A549 (cell line): ENCODE data around the gene TSC22D3. TPM values are rescaled to one million over a fixed set of nuclear protein-coding genes. Genes with fewer than 3 reads are reported as not detected.

Experiments
- ATAC-seq, 2 experiments: fragments of 200-7000 bp in 1 of 2; fragments of >200 bp in 1 of 2; cut with Nextera tagmentation in 1 of 2; cut with Tn5 transposase in 1 of 2; 3 replicates each; pipeline versions ENCODE4 v1.8.0 to v1.9.1; 2018 to 2020; ENCODE audit warnings: mild to moderate bottlenecking in 1 of 2, moderate library complexity in 1 of 2
- CTCF ChIA-PET: fragments of 300-600 bp; sonication (Branson Sonifier 250); formaldehyde crosslinking; extraction: SDS; loops from one replicate; lab custom pipeline; 2021; ENCODE audit warnings: antibody characterized with exemption, inconsistent platforms; lab: Yijun Ruan, JAX
- POLR2A ChIA-PET: fragments of 350-600 bp; formaldehyde crosslinking; extraction: SDS; loops from one replicate; lab custom pipeline; 2021; ENCODE audit warnings: antibody characterized with exemption, inconsistent platforms; lab: Yijun Ruan, JAX
- DNase-seq, 2 experiments: peaks; one replicate each; pipeline versions ENCODE4 v3.0.0 to v3.0.0-alpha.2; 2011 to 2016; ENCODE audit warnings: low read depth in 1 of 2, low spot score in 1 of 2
- FAIRE-seq: peaks from 2 replicates; lab custom pipeline; 2011; peaks lifted over from hg19 to GRCh38; lab: Jason Lieb, UNC
- H3K27ac ChIP-seq, 2 experiments: fragments of >200 bp; sonication (Bioruptor Twin); formaldehyde crosslinking; 3 replicates each; pipeline ENCODE4 v1.5.1; 2016 to 2017
- H3K4me1 ChIP-seq: fragments of >200 bp; sonication (Bioruptor Twin); formaldehyde crosslinking; 3 replicates; pipeline ENCODE4 v1.6.1; 2016
- H3K4me2 ChIP-seq: fragments of >200 bp; sonication (Bioruptor Twin); formaldehyde crosslinking; 3 replicates; pipeline ENCODE4 v1.6.1; 2016
- H3K4me3 ChIP-seq: fragments of >200 bp; sonication (Bioruptor Twin); formaldehyde crosslinking; 3 replicates; pipeline ENCODE4 v1.5.1; 2016
- H3K9me3 ChIP-seq: fragments of >200 bp; sonication (Bioruptor Twin); formaldehyde crosslinking; 3 replicates; pipeline ENCODE4 v1.6.1; 2016
- BCL3 ChIP-seq: fragments of >200 bp; sonication (Bioruptor Twin); formaldehyde crosslinking; IDR thresholded peaks from 3 replicates; pipeline ENCODE4 v1.6.1; 2016
- CEBPB ChIP-seq, 2 experiments: fragments of >200 bp in 1 of 2; sonication (Bioruptor Twin) in 1 of 2; formaldehyde crosslinking in 1 of 2; IDR thresholded peaks; 2 replicates each; pipeline ENCODE4 v1.6.1; 2012 to 2016
- CHD2 ChIP-seq: fragments of 150-350 bp; IDR thresholded peaks from 2 replicates; pipeline ENCODE4 v1.6.1; 2014; ENCODE audit warnings: low read length; ENCODE audit not compliant: partially characterized antibody
- CTCF ChIP-seq: fragments of >200 bp; sonication (Bioruptor Twin); formaldehyde crosslinking; IDR thresholded peaks from 3 replicates; pipeline ENCODE4 v1.5.1; 2016
- E2F6 ChIP-seq: IDR thresholded peaks from 2 replicates; pipeline ENCODE4 v1.6.1; 2012; ENCODE audit warnings: low read depth, borderline replicate concordance
- ESRRA ChIP-seq: fragments of 150-350 bp; IDR thresholded peaks from 2 replicates; pipeline ENCODE4 v1.6.1; 2014; ENCODE audit warnings: mild to moderate bottlenecking, low read length, borderline replicate concordance
- HEYL ChIP-seq: fragments of 250-450 bp; sonication (Bioruptor Pico); IDR thresholded peaks from 2 replicates; pipeline ENCODE4 v1.8.0; 2021; ENCODE audit warnings: mild to moderate bottlenecking, moderate library complexity
- HOXA7 ChIP-seq: fragments of 250-450 bp; sonication (Bioruptor Pico); IDR thresholded peaks from 2 replicates; pipeline ENCODE4 v1.5.0; 2020; ENCODE audit warnings: mild to moderate bottlenecking, moderate library complexity
- JUN ChIP-seq, 2 experiments: fragments of >200 bp; sonication (Bioruptor Twin); formaldehyde crosslinking; IDR thresholded peaks; 2 replicates in 1 of 2; 3 replicates in 1 of 2; pipeline ENCODE4 v1.6.1; 2016 to 2017
- JUNB ChIP-seq: fragments of >200 bp; sonication (Bioruptor Twin); formaldehyde crosslinking; IDR thresholded peaks from 2 replicates; pipeline ENCODE4 v1.6.1; 2016
- KDM5A ChIP-seq: fragments of 200-600 bp; sonication (generic); IDR thresholded peaks from 2 replicates; pipeline ENCODE4 v1.6.1; 2016; ENCODE audit warnings: antibody characterized with exemption, mild to moderate bottlenecking
- NFE2L2 ChIP-seq: fragments of 150-350 bp; conservative IDR thresholded peaks from 2 replicates; pipeline ENCODE4 v1.6.1; 2014; ENCODE audit warnings: low read length
- PHF8 ChIP-seq: fragments of 200-600 bp; sonication (generic); IDR thresholded peaks from 2 replicates; pipeline ENCODE4 v1.6.1; 2016; ENCODE audit warnings: low read depth, mild to moderate bottlenecking, antibody characterized with exemption, moderate library complexity, borderline replicate concordance
- POLR2A ChIP-seq: IDR thresholded peaks from 2 replicates; pipeline ENCODE4 v1.6.1; 2012; ENCODE audit warnings: mild to moderate bottlenecking, low read length
- RAD21 ChIP-seq, 2 experiments: fragments of >200 bp in 1 of 2; sonication (Bioruptor Twin) in 1 of 2; formaldehyde crosslinking in 1 of 2; IDR thresholded peaks in 1 of 2; conservative IDR thresholded peaks in 1 of 2; 2 replicates in 1 of 2; 3 replicates in 1 of 2; pipeline ENCODE4 v1.6.1; 2012 to 2018; ENCODE audit warnings: inconsistent platforms in 1 of 2
- SMC3 ChIP-seq: fragments of >200 bp; sonication (Bioruptor Twin); formaldehyde crosslinking; IDR thresholded peaks from 3 replicates; pipeline ENCODE4 v1.6.1; 2018; ENCODE audit warnings: inconsistent platforms
- USF2 ChIP-seq: fragments of 450-650 bp; IDR thresholded peaks from 2 replicates; pipeline ENCODE4 v1.6.1; 2014; ENCODE audit warnings: antibody characterized with exemption
- ZFP36 ChIP-seq: fragments of 450-650 bp; IDR thresholded peaks from 2 replicates; pipeline ENCODE4 v1.6.1; 2014; ENCODE audit warnings: borderline replicate concordance; ENCODE audit not compliant: partially characterized antibody
- WGBS: methylation state at CpG from one replicate; pipeline ENCODE4 v1.1.6; 2017; ENCODE audit errors: missing lambda C conversion rate; 5-methylcytosine and 5-hydroxymethylcytosine counted together
- polyA plus RNA-seq, 4 experiments: library from polyadenylated mRNA; depleted of rRNA in 3 of 4; stranded (reverse); fragments of >200 nt; fragmentation: RNase III in 1 of 4; extraction: RNeasy Plus Mini Kit Qiagen cat#74134 plus additional on column Dnase treatment in 1 of 4; gene quantifications; 2 replicates in 3 of 4; 3 replicates in 1 of 4; pipeline ENCODE4 v1.2.3, GENCODE V29; 2011 to 2017

Gene TSC22D3
- polyA plus RNA-seq, 2 of the 4 experiments (the other 2 are of a cell fraction), result 12.2 to 65.4 TPM

- peak; percentile 67 to 86 for DNase-seq
- ATAC-seq, result peak in 1 of 2 experiments; percentile 57; a peak in 3 of 6 replicates
- H3K27ac ChIP-seq, result peak overlapping the region; percentile 89
- no peaks in the 10 kb centered on the region for H3K9me3 ChIP-seq
- H3K4me2 ChIP-seq, result peak overlapping the region; percentile 53
- ChIA-PET POLR2A (interaction anchor here (2.9 to 6.2 kb wide), 3 partner anchors 14 to 58 kb away, joined by 26 to 57 read pairs (median 29); partner anchors contain the start of genes NCBP2L and TSC22D3), CTCF (interaction anchor here (0.6 to 9.8 kb wide), 19 partner anchors 8 to 824 kb away, joined by 3 to 92 read pairs (median 6); partner anchors contain the start of genes NCBP2L and TSC22D3)
- WGBS, result 21% methylated on average over 3 of the region's 3 CpGs
- peak; percentile 99 for FAIRE-seq
- H3K4me3 ChIP-seq, result peak overlapping the region; percentile 7; the same call in 1 of the 3 replicates
- TF ChIP-seq RAD21 (conservative IDR thresholded peaks at IDR 0.05 in 1 of 2, IDR thresholded peaks at IDR 0.05 in 1 of 2), result peak; percentile 61 to 68
- peak; percentile 59 to 79; a peak in 3 of 4 replicates for TF ChIP-seq CEBPB (IDR thresholded peaks at IDR 0.05)
- TF ChIP-seq SMC3, result peak; percentile 82
- peak; percentile 70 for TF ChIP-seq CTCF
- no peak for TF ChIP-seq CHD2
- TF ChIP-seq HEYL (CRISPR knock-in tag), result no peak
- peaks cover 34% of the 10 kb centered on the region for H3K4me1 ChIP-seq
Measured at GRCh38 chrX:107718156-107718621, 57.4 kb downstream of the TSC22D3 start.

GRCh38 chrX:107716816-107717700, 58.5 kb downstream of the TSC22D3 start:
- H3K27ac ChIP-seq, result peak overlapping the region; percentile 89
- peak overlapping the region; percentile 90 for H3K4me2 ChIP-seq
- peak; percentile 81 to 83 for ATAC-seq
- H3K9me3 ChIP-seq, result no peaks in the 10 kb centered on the region
- peak; percentile 71 to 88 for DNase-seq
- ChIA-PET CTCF (interaction anchor here (0.6 to 9.8 kb wide), 25 partner anchors 10 to 823 kb away, joined by 3 to 92 read pairs (median 4); partner anchors contain the start of genes NCBP2L and TSC22D3), POLR2A (interaction anchor here (0.5 to 6.2 kb wide), 11 partner anchors 9 to 319 kb away, joined by 3 to 57 read pairs (median 5); partner anchors contain the start of genes NCBP2L, PRPS1 and TSC22D3)
- FAIRE-seq, result peak; percentile 32
- 29% methylated on average over 13 of the region's 29 CpGs for WGBS
- peaks cover 37% of the 10 kb centered on the region for H3K4me1 ChIP-seq
- TF ChIP-seq BCL3 (0 out of 3 replicates have a peak, but pooled peaks have one; percentile 67), HOXA7 (CRISPR knock-in tag) (no peak), KDM5A (no peak), HEYL (CRISPR knock-in tag) (no peak), POLR2A (peak; percentile 76), JUN (IDR thresholded peaks at IDR 0.05) (peak in 1 of 2 experiments; percentile 32; a peak in 1 of 5 replicates), ZFP36 (no peak), ESRRA (no peak), PHF8 (peak; percentile 44; the same call in 1 of the 2 replicates), CTCF (no peak), E2F6 (no peak), USF2 (peak; percentile 66), JUNB (no peak), NFE2L2 (no peak)
- peak overlapping the region; percentile 84 for H3K4me3 ChIP-seq
